Erythroblast (primary cell): ENCODE measurements around the gene LRIG1.

Source experiments
- GATA1 ChIP-seq: IDR thresholded peaks from 2 replicates; pipeline ENCODE4 v1.6.1; 2011; ENCODE audit warnings: low read depth, mild to moderate bottlenecking, control low read depth, low read length, moderate library complexity
- POLR2A ChIP-seq: IDR thresholded peaks from 2 replicates; pipeline ENCODE4 v1.6.1; 2011; ENCODE audit warnings: mild to moderate bottlenecking, low read length

- no peak for TF ChIP-seq POLR2A
- no peak for TF ChIP-seq GATA1
Measured at GRCh38 chr3:66427951-66428474, 72.8 kb downstream of the LRIG1 start.
